MCF 10A (cell line): ENCODE measurements around the gene CFAP298. TPM values are rescaled to one million over a fixed set of nuclear protein-coding genes. Genes with fewer than 3 reads are reported as not detected.
"Not testable (repeated sequence)": the region's sequence is repeated elsewhere in the genome, so short reads cannot be mapped to it uniquely, and the experiment has no call there.

Experiments
- BruUV-seq: library from RNA; stranded (reverse); fragments of 400-500 nt; replicated peaks from 2 replicates; lab custom pipeline; 2021; lab: Mats Ljungman, UMichigan
- CTCF ChIA-PET: fragments of 300-600 bp; sonication (Branson Sonifier 250); formaldehyde crosslinking; extraction: SDS; loops from one replicate; lab custom pipeline; 2021; ENCODE audit warnings: antibody characterized with exemption, inconsistent platforms; lab: Yijun Ruan, JAX
- POLR2A ChIA-PET: fragments of 300-600, 350-650 bp; sonication (Branson Sonifier 250); formaldehyde crosslinking; extraction: SDS; loops from one replicate; lab custom pipeline; 2020; ENCODE audit warnings: antibody characterized with exemption, inconsistent platforms; lab: Yijun Ruan, JAX
- DNase-seq: peaks from one replicate; pipeline ENCODE4 v3.0.0-alpha.2; 2018; ENCODE audit not compliant: unreplicated experiment
- H3K27ac Mint-ChIP-seq: one replicate; pipeline ENCODE4 v1.8.0; 2022; ENCODE audit warnings: mild to moderate bottlenecking, low read depth, mixed read lengths; ENCODE audit not compliant: unreplicated experiment
- H3K27me3 Mint-ChIP-seq: one replicate; pipeline ENCODE4 v1.8.0; 2022; ENCODE audit warnings: mixed read lengths; ENCODE audit not compliant: insufficient read depth, unreplicated experiment
- H3K36me3 Mint-ChIP-seq: one replicate; pipeline ENCODE4 v1.8.0; 2022; ENCODE audit warnings: mild to moderate bottlenecking, moderate library complexity, mixed read lengths; ENCODE audit not compliant: insufficient read depth, unreplicated experiment
- H3K4me1 Mint-ChIP-seq: one replicate; pipeline ENCODE4 v1.8.0; 2022; ENCODE audit warnings: mixed read lengths; ENCODE audit not compliant: insufficient read depth, unreplicated experiment
- H3K4me3 Mint-ChIP-seq: one replicate; pipeline ENCODE4 v1.8.0; 2022; ENCODE audit warnings: mild to moderate bottlenecking, moderate library complexity, mixed read lengths; ENCODE audit not compliant: unreplicated experiment
- H3K9me3 Mint-ChIP-seq: one replicate; pipeline ENCODE4 v1.8.0; 2022; ENCODE audit warnings: mixed read lengths; ENCODE audit not compliant: unreplicated experiment
- intact Hi-C: fragments of 100-400 bp; cut with micrococcal nuclease; formaldehyde crosslinking; loops from 2 replicates; pipeline ENCODE4 v1.14.1; 2022
- total RNA-seq: library from RNA; stranded (reverse); gene quantifications from 2 replicates; pipeline ENCODE4 v1.2.3, GENCODE V29; 2022
- TF ChIP-seq, protein P1 (sequence below): fragments of 200-600 bp; IDR thresholded peaks from one replicate; pipeline ENCODE4 v1.8.0; 2022; ENCODE audit warnings: antibody characterized with exemption, mild to moderate bottlenecking; ENCODE audit not compliant: unreplicated experiment

The CFAP298 gene
- total RNA-seq, 1 experiment from 2014 or later = 52.7 TPM

GRCh38 chr21:32565856-32566465 is 46.2 kb downstream of the CFAP298 start:
- intact Hi-C loops = no loop called here
- Mint-ChIP-seq H3K36me3 (no peaks in the 10 kb centered on the region), H3K27me3 (no peaks in the 10 kb centered on the region), H3K9me3 (peaks cover 9% of the 10 kb centered on the region), H3K27ac (no peak overlapping the region), H3K4me1 (peaks cover 15% of the 10 kb centered on the region), H3K4me3 (no peak overlapping the region)
- TF ChIP-seq, protein P1, sequence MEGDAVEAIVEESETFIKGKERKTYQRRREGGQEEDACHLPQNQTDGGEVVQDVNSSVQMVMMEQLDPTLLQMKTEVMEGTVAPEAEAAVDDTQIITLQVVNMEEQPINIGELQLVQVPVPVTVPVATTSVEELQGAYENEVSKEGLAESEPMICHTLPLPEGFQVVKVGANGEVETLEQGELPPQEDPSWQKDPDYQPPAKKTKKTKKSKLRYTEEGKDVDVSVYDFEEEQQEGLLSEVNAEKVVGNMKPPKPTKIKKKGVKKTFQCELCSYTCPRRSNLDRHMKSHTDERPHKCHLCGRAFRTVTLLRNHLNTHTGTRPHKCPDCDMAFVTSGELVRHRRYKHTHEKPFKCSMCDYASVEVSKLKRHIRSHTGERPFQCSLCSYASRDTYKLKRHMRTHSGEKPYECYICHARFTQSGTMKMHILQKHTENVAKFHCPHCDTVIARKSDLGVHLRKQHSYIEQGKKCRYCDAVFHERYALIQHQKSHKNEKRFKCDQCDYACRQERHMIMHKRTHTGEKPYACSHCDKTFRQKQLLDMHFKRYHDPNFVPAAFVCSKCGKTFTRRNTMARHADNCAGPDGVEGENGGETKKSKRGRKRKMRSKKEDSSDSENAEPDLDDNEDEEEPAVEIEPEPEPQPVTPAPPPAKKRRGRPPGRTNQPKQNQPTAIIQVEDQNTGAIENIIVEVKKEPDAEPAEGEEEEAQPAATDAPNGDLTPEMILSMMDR = no peak
- CTCF ChIA-PET = no interaction called here
- POLR2A ChIA-PET = no interaction called here
- no peak for DNase-seq
- no TSS peak for BruUV-seq

- CTCF ChIA-PET = interaction anchor here (0.6 to 1.5 kb wide), 2 partner anchors 38 to 53 kb away, joined by 3 read pairs; no protein-coding TSS in a partner anchor
- no peak overlapping the region for H3K4me3 Mint-ChIP-seq
- H3K36me3 Mint-ChIP-seq = no peaks in the 10 kb centered on the region
- TF ChIP-seq, protein P1 = no peak
- intact Hi-C loops = no loop called here
- DNase-seq = no peak
- no peaks in the 10 kb centered on the region for H3K27me3 Mint-ChIP-seq
- H3K27ac Mint-ChIP-seq = no peak overlapping the region
- H3K9me3 Mint-ChIP-seq = peaks cover 9% of the 10 kb centered on the region
- no peaks in the 10 kb centered on the region for H3K4me1 Mint-ChIP-seq
- POLR2A ChIA-PET = interaction anchor here (0.6 kb wide), 1 partner anchor 169 kb away, joined by 3 read pairs; no protein-coding TSS in a partner anchor
- BruUV-seq = no TSS peak
These were observed 49.3 kb downstream of the CFAP298 start for GRCh38 chr21:32562915-32563314.

DNA sequence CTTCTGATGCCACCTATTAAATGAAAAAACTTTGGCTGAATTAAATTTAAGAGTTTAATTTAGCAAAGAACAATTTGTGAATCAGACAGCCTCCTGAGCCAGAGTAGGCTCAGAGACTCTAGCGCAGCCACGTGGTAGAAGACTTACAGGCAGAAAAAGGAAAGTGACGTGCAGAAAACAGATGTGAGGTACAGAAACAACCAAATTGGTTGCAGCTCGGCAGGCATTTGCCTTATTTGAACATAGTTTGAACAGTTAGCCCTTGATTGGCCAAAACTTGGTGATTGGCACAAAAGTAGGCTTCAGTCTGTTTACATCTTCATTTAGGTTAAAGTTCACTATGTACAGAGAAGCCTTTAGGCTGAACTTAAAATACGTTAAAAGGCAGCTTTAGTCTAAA is 49.8 kb downstream of the CFAP298 start:
- TF ChIP-seq, protein P1 = peak; percentile 18
- H3K27ac Mint-ChIP-seq = no peak overlapping the region
- ChIA-PET POLR2A (interaction anchor here (0.6 kb wide), 1 partner anchor 169 kb away, joined by 3 read pairs; no protein-coding TSS in a partner anchor), CTCF (interaction anchor here (0.6 to 1.5 kb wide), 2 partner anchors 39 to 53 kb away, joined by 3 read pairs; no protein-coding TSS in a partner anchor)
- H3K27me3 Mint-ChIP-seq = no peaks in the 10 kb centered on the region
- no TSS peak for BruUV-seq
- DNase-seq = no peak
- no peaks in the 10 kb centered on the region for H3K36me3 Mint-ChIP-seq
- intact Hi-C loops = no loop called here
- peaks cover 9% of the 10 kb centered on the region for H3K9me3 Mint-ChIP-seq
- H3K4me1 Mint-ChIP-seq = no peaks in the 10 kb centered on the region
- no peak overlapping the region for H3K4me3 Mint-ChIP-seq

DNA sequence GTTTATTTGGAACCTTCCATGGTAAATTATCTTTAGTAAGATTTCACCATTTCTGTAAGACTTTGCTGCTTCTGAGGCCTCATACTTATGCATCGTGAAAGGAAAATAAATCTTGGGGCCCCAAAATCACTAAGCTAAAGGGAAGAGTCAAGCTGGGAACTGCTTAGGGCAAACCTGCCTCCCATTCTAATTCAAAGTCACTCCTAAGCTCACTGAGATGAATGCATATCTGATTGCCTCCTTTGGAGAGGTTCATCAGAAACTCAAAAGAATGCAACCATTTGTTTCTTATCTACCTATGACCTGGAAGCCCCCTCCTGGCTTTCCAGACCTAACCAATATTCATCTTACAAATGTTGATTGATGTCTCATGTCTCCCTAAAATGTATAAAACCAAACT is 50.7 kb downstream of the CFAP298 start:
- intact Hi-C loops, BruUV-seq: not testable (repeated sequence)

More for the DNA sequence above, 50.7 kb downstream of the CFAP298 start:
- not testable (repeated sequence) for H3K4me1 Mint-ChIP-seq, H3K27ac Mint-ChIP-seq, H3K27me3 Mint-ChIP-seq, H3K36me3 Mint-ChIP-seq, DNase-seq, H3K9me3 Mint-ChIP-seq, H3K4me3 Mint-ChIP-seq
- CTCF ChIA-PET = interaction anchor here (1.5 to 4.5 kb wide), 2 partner anchors 8 to 39 kb away, joined by 3 to 20 read pairs; no protein-coding TSS in a partner anchor
- POLR2A ChIA-PET = interaction anchor here (0.9 kb wide), 1 partner anchor 50 kb away, joined by 3 read pairs; the partner anchor contains the start of gene CFAP298
